HCT116 (cell line): ENCODE measurements around the gene LRRC74A.

Experiments
- FOSL1 ChIP-seq: IDR thresholded peaks from 2 replicates; pipeline ENCODE4 v1.6.1; 2012; ENCODE audit warnings: low read depth
- TCF7L2 ChIP-seq: IDR thresholded peaks from 2 replicates; pipeline ENCODE4 v1.7.0; 2011; ENCODE audit warnings: borderline replicate concordance, inconsistent platforms; ENCODE audit not compliant: insufficient read depth, insufficient read length; ENCODE audit errors: extremely low read depth
- TF ChIP-seq, protein P1 (sequence below), 3 experiments: fragments of 200-600 bp in 1 of 3; sonication (generic) in 1 of 3; IDR thresholded peaks in 2 of 3; conservative IDR thresholded peaks in 1 of 3; 2 replicates each; pipeline ENCODE4 v1.5.1; 2012 to 2017; ENCODE audit warnings: low read depth in 2 of 3, low read length in 2 of 3, antibody characterized with exemption in 1 of 3, borderline replicate concordance in 1 of 3, control low read depth in 1 of 3, mild to moderate bottlenecking in 1 of 3, mixed read lengths in 1 of 3, mixed run types in 1 of 3, moderate library complexity in 1 of 3; ENCODE audit not compliant: insufficient read depth in 1 of 3

GRCh38 chr14:76863724-76864407 lies 37.7 kb downstream of the LRRC74A start:
- TF ChIP-seq, protein P1, sequence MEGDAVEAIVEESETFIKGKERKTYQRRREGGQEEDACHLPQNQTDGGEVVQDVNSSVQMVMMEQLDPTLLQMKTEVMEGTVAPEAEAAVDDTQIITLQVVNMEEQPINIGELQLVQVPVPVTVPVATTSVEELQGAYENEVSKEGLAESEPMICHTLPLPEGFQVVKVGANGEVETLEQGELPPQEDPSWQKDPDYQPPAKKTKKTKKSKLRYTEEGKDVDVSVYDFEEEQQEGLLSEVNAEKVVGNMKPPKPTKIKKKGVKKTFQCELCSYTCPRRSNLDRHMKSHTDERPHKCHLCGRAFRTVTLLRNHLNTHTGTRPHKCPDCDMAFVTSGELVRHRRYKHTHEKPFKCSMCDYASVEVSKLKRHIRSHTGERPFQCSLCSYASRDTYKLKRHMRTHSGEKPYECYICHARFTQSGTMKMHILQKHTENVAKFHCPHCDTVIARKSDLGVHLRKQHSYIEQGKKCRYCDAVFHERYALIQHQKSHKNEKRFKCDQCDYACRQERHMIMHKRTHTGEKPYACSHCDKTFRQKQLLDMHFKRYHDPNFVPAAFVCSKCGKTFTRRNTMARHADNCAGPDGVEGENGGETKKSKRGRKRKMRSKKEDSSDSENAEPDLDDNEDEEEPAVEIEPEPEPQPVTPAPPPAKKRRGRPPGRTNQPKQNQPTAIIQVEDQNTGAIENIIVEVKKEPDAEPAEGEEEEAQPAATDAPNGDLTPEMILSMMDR (IDR thresholded peaks at IDR 0.05 in 2 of 3, conservative IDR thresholded peaks at IDR 0.05 in 1 of 3; ENCODE audit: borderline replicate concordance in 1 of 3, insufficient read depth in 1 of 3, low read depth in 2 of 3, low read length in 2 of 3): no peak
- TF ChIP-seq TCF7L2 (no peak), FOSL1 (no peak)
